Mesendoderm (in vitro differentiated cells): ENCODE measurements around the gene MPZL2.

Experiments
- DNase-seq: peaks from one replicate; pipeline ENCODE4 v3.0.0; 2013
- H2AK5ac ChIP-seq: 2 replicates; pipeline ENCODE4 v1.6.1; 2013; ENCODE audit warnings: low read length, inconsistent platforms
- H2BK120ac ChIP-seq: 2 replicates; pipeline ENCODE4 v1.6.1; 2013; ENCODE audit warnings: low read depth, mild to moderate bottlenecking, low read length, moderate library complexity, mixed read lengths
- H2BK15ac ChIP-seq: replicated peaks from 2 replicates; pipeline ENCODE4 v1.6.1; 2013; ENCODE audit warnings: low read depth, mild to moderate bottlenecking, moderate library complexity
- H2BK5ac ChIP-seq: 2 replicates; pipeline ENCODE4 v1.6.1; 2013; ENCODE audit warnings: low read length, inconsistent platforms
- H3K18ac ChIP-seq: 2 replicates; pipeline ENCODE4 v1.6.1; 2013; ENCODE audit warnings: mild to moderate bottlenecking, low read length, mixed read lengths
- H3K23ac ChIP-seq: one replicate; pipeline ENCODE4 v1.6.1; 2013; ENCODE audit warnings: low read length
- H3K27ac ChIP-seq: 2 replicates; pipeline ENCODE4 v1.5.1; 2013; ENCODE audit warnings: low read depth, mild to moderate bottlenecking, inconsistent platforms, low read length, moderate library complexity
- H3K27me3 ChIP-seq: 2 replicates; pipeline ENCODE4 v1.6.1; 2013; ENCODE audit warnings: low read length, control low read depth, mild to moderate bottlenecking, inconsistent platforms; ENCODE audit not compliant: insufficient read depth, poor library complexity
- H3K36me3 ChIP-seq: 2 replicates; pipeline ENCODE4 v1.6.1; 2013; ENCODE audit warnings: low read length, inconsistent platforms; ENCODE audit not compliant: control insufficient read depth, insufficient read depth
- H3K4ac ChIP-seq: one replicate; pipeline ENCODE4 v1.6.1; 2013; ENCODE audit warnings: low read depth, mild to moderate bottlenecking, low read length, moderate library complexity
- H3K4me1 ChIP-seq: 2 replicates; pipeline ENCODE4 v1.6.1; 2013; ENCODE audit warnings: low read depth, low read length, inconsistent platforms; ENCODE audit not compliant: control insufficient read depth
- H3K4me2 ChIP-seq: 2 replicates; pipeline ENCODE4 v1.6.1; 2013; ENCODE audit warnings: low read length
- H3K4me3 ChIP-seq: 2 replicates; pipeline ENCODE4 v1.5.1; 2013; ENCODE audit warnings: mild to moderate bottlenecking, low read length
- H3K56ac ChIP-seq: one replicate; pipeline ENCODE4 v1.6.1; 2013; ENCODE audit warnings: low read length
- H3K79me1 ChIP-seq: 2 replicates; pipeline ENCODE4 v1.6.1; 2013; ENCODE audit warnings: low read length, inconsistent platforms
- H3K79me2 ChIP-seq: 2 replicates; pipeline ENCODE4 v1.6.1; 2013; ENCODE audit warnings: mild to moderate bottlenecking, low read length; ENCODE audit not compliant: control insufficient read depth, insufficient read depth
- H3K9ac ChIP-seq: 2 replicates; pipeline ENCODE4 v1.6.1; 2013; ENCODE audit warnings: low read length, inconsistent platforms
- H4K5ac ChIP-seq: one replicate; pipeline ENCODE4 v1.6.1; 2013; ENCODE audit warnings: low read length
- H4K8ac ChIP-seq: one replicate; pipeline ENCODE4 v1.6.1; 2013; ENCODE audit warnings: low read depth, mild to moderate bottlenecking, control low read depth, low read length, moderate library complexity
- WGBS: extraction: QIAGEN DNeasy Blood & Tissue Kit; methylation state at CpG from one replicate; pipeline ENCODE4 v1.1.7; 2013; ENCODE audit warnings: low lambda C conversion rate, missing lambda C conversion rate; ENCODE audit not compliant: insufficient coverage; ENCODE audit errors: extremely low coverage; 5-methylcytosine and 5-hydroxymethylcytosine counted together

MPZL2 gene

DNA sequence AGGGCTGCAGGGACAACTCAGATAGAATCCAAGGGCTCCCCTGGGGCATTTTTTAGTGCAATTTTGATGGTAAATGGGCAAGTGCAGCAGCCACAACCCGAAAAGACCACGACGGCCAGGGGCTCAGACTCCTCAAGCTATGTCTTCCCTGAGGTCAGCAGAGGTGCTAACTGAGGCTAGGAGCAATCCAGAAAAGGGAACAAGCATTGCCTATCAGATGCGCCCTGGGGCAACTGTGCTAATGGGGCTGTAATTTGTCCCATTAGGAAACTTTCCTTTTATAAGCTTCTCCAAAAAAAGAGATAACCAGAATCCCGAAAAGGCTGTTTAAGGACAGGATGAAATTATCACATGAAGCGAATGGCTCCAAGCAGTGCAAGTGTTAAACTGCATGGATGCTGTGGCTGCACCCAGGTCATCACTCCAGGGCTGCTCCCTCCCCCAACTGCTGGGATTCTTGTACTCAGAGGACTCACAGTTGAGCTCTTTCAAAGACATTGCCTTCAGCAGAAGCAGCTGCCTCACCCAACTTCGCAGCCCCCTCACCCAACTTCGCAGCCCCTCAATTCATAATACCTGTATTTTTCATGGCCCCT is 37.6 kb upstream of the MPZL2 start:
- Histone ChIP-seq H3K9ac (no peak overlapping the region), H4K5ac (no peak overlapping the region), H3K23ac (no peak overlapping the region), H3K79me2 (no peaks in the 10 kb centered on the region), H3K79me1 (no peaks in the 10 kb centered on the region), H3K4me2 (no peak overlapping the region), H2BK15ac (no peak overlapping the region), H3K4ac (no peak overlapping the region), H2AK5ac (no peak overlapping the region), H3K4me1 (no peaks in the 10 kb centered on the region), H3K18ac (no peak overlapping the region), H3K56ac (no peak overlapping the region), H4K8ac (no peak overlapping the region), H3K27ac (no peak overlapping the region), H3K27me3 (no peaks in the 10 kb centered on the region), H3K36me3 (no peaks in the 10 kb centered on the region), H3K4me3 (no peak overlapping the region), H2BK5ac (no peak overlapping the region), H2BK120ac (no peak overlapping the region)
- no CpG with 5 or more reads among the region's 8 CpGs for WGBS
- DNase-seq, result no peak

DNA sequence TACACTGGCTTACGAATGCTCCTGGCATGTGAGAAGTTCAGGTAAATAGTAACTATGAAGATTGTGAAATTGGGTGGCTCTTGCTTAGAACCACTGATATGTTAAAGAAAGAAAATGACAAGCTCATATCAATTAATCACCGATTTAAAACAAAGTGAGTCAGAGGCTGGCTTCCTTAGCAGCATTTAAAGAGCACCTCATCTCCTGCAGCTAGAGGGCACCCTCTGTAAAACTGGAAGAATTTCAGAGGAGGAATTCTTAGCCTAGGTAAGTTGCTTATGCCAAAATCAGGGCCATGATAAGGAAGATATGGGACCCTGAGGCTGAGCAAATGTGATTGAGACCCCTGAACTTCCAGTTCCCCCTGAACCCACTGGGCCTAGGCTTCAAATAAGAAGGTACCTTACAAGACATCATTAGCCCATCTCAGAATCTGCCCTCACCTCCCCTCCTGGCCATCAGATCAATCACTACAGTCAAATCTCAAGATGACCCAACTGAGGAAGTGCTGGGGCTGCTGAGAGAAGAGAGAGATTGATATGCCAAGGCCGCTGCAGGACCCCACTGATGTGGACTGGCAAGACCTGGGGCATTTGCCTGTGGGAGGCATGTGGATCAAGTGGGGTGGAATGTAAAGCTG is 31.8 kb upstream of the MPZL2 start:
- Histone ChIP-seq H3K56ac (no peak overlapping the region), H3K4me1 (no peaks in the 10 kb centered on the region), H2BK15ac (no peak overlapping the region), H3K18ac (no peak overlapping the region), H3K9ac (no peak overlapping the region), H3K4ac (no peak overlapping the region), H2BK120ac (no peak overlapping the region), H3K27ac (no peak overlapping the region), H2AK5ac (no peak overlapping the region), H2BK5ac (no peak overlapping the region), H3K23ac (no peak overlapping the region), H3K79me1 (no peaks in the 10 kb centered on the region), H3K79me2 (no peaks in the 10 kb centered on the region), H3K36me3 (no peaks in the 10 kb centered on the region), H3K4me3 (no peak overlapping the region), H3K4me2 (no peak overlapping the region), H4K8ac (no peak overlapping the region), H4K5ac (no peak overlapping the region), H3K27me3 (no peaks in the 10 kb centered on the region)
- peak; percentile 54 for DNase-seq
- WGBS, result no CpG with 5 or more reads among the region's 3 CpGs

DNA sequence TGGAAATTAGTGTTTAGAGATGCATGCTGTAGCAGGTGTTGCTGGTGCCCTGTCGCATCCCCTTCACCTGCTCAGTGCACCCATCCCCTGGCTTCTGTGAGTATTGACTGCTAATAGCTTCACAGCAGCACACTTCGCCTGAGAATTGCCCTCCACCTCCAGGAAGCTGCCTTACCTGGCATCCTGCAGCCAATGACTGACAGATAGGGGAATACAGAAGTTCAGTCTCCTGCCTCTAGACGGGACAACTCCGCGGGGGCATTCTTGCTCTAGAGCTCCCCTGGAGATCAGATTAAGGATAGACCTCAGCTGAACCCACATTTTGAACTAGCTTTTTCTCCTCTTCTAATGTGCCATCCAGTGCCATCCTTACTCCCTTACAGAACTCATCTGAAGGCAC is 31.1 kb upstream of the MPZL2 start:
- Histone ChIP-seq H3K4me2 (no peak overlapping the region), H3K79me2 (no peaks in the 10 kb centered on the region), H3K4ac (no peak overlapping the region), H3K18ac (no peak overlapping the region), H3K4me1 (no peaks in the 10 kb centered on the region), H3K36me3 (no peaks in the 10 kb centered on the region), H3K27me3 (no peaks in the 10 kb centered on the region), H2BK120ac (no peak overlapping the region), H4K8ac (no peak overlapping the region), H2BK5ac (no peak overlapping the region), H2BK15ac (no peak overlapping the region), H3K79me1 (no peaks in the 10 kb centered on the region), H2AK5ac (no peak overlapping the region), H3K56ac (no peak overlapping the region), H3K27ac (no peak overlapping the region), H3K23ac (no peak overlapping the region), H3K9ac (no peak overlapping the region), H3K4me3 (no peak overlapping the region), H4K5ac (no peak overlapping the region)
- no CpG with 5 or more reads among the region's 5 CpGs for WGBS
- DNase-seq, result no peak

GRCh38 chr11:118294053-118294452 is 30.0 kb upstream of the MPZL2 start:
- H3K56ac ChIP-seq, result no peak overlapping the region
- H3K23ac ChIP-seq, result no peak overlapping the region
- no peak overlapping the region for H2AK5ac ChIP-seq
- H3K18ac ChIP-seq, result no peak overlapping the region
- H3K27me3 ChIP-seq, result no peaks in the 10 kb centered on the region
- no peaks in the 10 kb centered on the region for H3K36me3 ChIP-seq
- H4K5ac ChIP-seq, result no peak overlapping the region
- no peaks in the 10 kb centered on the region for H3K79me2 ChIP-seq
- no peaks in the 10 kb centered on the region for H3K4me1 ChIP-seq
- H3K4me2 ChIP-seq, result no peak overlapping the region
- no peak overlapping the region for H3K4ac ChIP-seq
- no peak overlapping the region for H2BK15ac ChIP-seq
- no peak overlapping the region for H2BK5ac ChIP-seq
- DNase-seq, result no peak
- no peak overlapping the region for H3K4me3 ChIP-seq
- H3K79me1 ChIP-seq, result no peaks in the 10 kb centered on the region
- H3K9ac ChIP-seq, result no peak overlapping the region
- no peak overlapping the region for H3K27ac ChIP-seq
- WGBS, result no CpG with 5 or more reads among the region's 2 CpGs
- no peak overlapping the region for H2BK120ac ChIP-seq
- H4K8ac ChIP-seq, result no peak overlapping the region

- no peaks in the 10 kb centered on the region for H3K79me1 ChIP-seq
- H3K23ac ChIP-seq, result no peak overlapping the region
- H3K79me2 ChIP-seq, result no peaks in the 10 kb centered on the region
- H2BK5ac ChIP-seq, result no peak overlapping the region
- H3K27ac ChIP-seq, result no peak overlapping the region
- no peaks in the 10 kb centered on the region for H3K4me1 ChIP-seq
- no peak overlapping the region for H4K5ac ChIP-seq
- no peaks in the 10 kb centered on the region for H3K27me3 ChIP-seq
- no CpG with 5 or more reads among the region's 9 CpGs for WGBS
- H3K36me3 ChIP-seq, result no peaks in the 10 kb centered on the region
- no peak for DNase-seq
- H3K9ac ChIP-seq, result no peak overlapping the region
- no peak overlapping the region for H2AK5ac ChIP-seq
- H3K4ac ChIP-seq, result no peak overlapping the region
- no peak overlapping the region for H2BK15ac ChIP-seq
- no peak overlapping the region for H3K56ac ChIP-seq
- H3K18ac ChIP-seq, result no peak overlapping the region
- H4K8ac ChIP-seq, result no peak overlapping the region
- no peak overlapping the region for H3K4me3 ChIP-seq
- H3K4me2 ChIP-seq, result no peak overlapping the region
- no peak overlapping the region for H2BK120ac ChIP-seq
Measured at GRCh38 chr11:118291477-118292135, 27.5 kb upstream of the MPZL2 start.
